H1 (cell line): Measurements from ENCODE around the gene TRAF5.
"Not testable (repeated sequence)": the region's sequence is repeated elsewhere in the genome, so short reads cannot be mapped to it uniquely, and the experiment has no call there.

ENCODE experiments used
- CTCF ChIP-seq, 3 experiments: IDR thresholded peaks; 1 replicate in 2 of 3; 2 replicates in 1 of 3; pipeline versions ENCODE4 v1.5.1 to v1.6.1; 2011; ENCODE audit warnings: low read length in 3 of 3, mild to moderate bottlenecking in 3 of 3, inconsistent platforms in 2 of 3, low read depth in 1 of 3, moderate library complexity in 1 of 3; ENCODE audit not compliant: insufficient read depth in 1 of 3; ENCODE audit errors: control extremely low read depth in 1 of 3
- EZH2 ChIP-seq: fragments of 200-600 bp; sonication (generic); IDR thresholded peaks from 2 replicates; pipeline ENCODE4 v1.7.1; 2012; ENCODE audit warnings: low read depth, mild to moderate bottlenecking, moderate library complexity, low read length, inconsistent platforms; ENCODE audit not compliant: severe bottlenecking
- POLR2A ChIP-seq, 2 experiments: IDR thresholded peaks; 1 replicate in 1 of 2; 2 replicates in 1 of 2; pipeline ENCODE4 v1.6.1; 2011; ENCODE audit warnings: low read depth in 2 of 2, low read length in 2 of 2, mild to moderate bottlenecking in 2 of 2; ENCODE audit errors: control extremely low read depth in 1 of 2
- RFX5 ChIP-seq: IDR thresholded peaks from 2 replicates; pipeline ENCODE4 v1.6.1; 2011; ENCODE audit warnings: low read depth, low read length, improper control_type of control experiment, borderline replicate concordance
- SIN3A ChIP-seq, 2 experiments: IDR thresholded peaks in 1 of 2; conservative IDR thresholded peaks in 1 of 2; 2 replicates each; pipeline ENCODE4 v1.6.1; 2011 to 2012; ENCODE audit warnings: low read length in 2 of 2, improper control_type of control experiment in 1 of 2, low read depth in 1 of 2, mild to moderate bottlenecking in 1 of 2

GRCh38 chr1:211416628-211417323, 90.1 kb downstream of the TRAF5 start:
- TF ChIP-seq CTCF (IDR thresholded peaks at IDR 0.05; ENCODE audit: control extremely low read depth in 1 of 3, insufficient read depth in 1 of 3, low read depth in 1 of 3, low read length in 3 of 3); SIN3A (conservative IDR thresholded peaks at IDR 0.05 in 1 of 2, IDR thresholded peaks at IDR 0.05 in 1 of 2; ENCODE audit: low read depth in 1 of 2, low read length in 2 of 2); EZH2; RFX5: not testable (repeated sequence)
- peak in 1 of 2 experiments; percentile 39; a peak in 1 of 3 replicates for TF ChIP-seq POLR2A (IDR thresholded peaks at IDR 0.05; ENCODE audit: control extremely low read depth in 1 of 2, low read depth in 2 of 2, low read length in 2 of 2)
